Measurements from ENCODE around the gene ITPR1.

DNA sequence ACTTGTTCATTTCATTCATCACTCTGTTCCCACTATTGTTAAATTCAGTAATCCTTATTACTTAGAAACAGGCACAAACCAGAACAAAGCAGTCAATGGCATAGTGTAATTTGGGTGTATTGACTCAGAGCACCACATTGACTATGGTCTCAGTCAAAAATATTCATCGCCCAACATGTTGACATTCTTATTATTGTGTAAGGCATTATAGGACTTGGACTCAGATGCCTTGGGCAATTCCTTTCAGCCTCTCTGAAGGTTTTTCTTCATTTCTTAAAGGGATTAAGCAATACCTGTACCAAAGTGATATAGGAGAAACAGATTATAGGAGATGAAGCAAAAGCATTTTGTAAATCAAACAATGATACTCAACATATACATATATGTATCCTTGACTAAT, 371.4 kb downstream of the ITPR1 start:
- no peak for TF ChIP-seq EZH2 (IDR thresholded peaks at IDR 0.05; ENCODE audit: insufficient read depth, low read length)
- TF ChIP-seq, protein P1, sequence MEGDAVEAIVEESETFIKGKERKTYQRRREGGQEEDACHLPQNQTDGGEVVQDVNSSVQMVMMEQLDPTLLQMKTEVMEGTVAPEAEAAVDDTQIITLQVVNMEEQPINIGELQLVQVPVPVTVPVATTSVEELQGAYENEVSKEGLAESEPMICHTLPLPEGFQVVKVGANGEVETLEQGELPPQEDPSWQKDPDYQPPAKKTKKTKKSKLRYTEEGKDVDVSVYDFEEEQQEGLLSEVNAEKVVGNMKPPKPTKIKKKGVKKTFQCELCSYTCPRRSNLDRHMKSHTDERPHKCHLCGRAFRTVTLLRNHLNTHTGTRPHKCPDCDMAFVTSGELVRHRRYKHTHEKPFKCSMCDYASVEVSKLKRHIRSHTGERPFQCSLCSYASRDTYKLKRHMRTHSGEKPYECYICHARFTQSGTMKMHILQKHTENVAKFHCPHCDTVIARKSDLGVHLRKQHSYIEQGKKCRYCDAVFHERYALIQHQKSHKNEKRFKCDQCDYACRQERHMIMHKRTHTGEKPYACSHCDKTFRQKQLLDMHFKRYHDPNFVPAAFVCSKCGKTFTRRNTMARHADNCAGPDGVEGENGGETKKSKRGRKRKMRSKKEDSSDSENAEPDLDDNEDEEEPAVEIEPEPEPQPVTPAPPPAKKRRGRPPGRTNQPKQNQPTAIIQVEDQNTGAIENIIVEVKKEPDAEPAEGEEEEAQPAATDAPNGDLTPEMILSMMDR (IDR thresholded peaks at IDR 0.05; ENCODE audit: insufficient read depth, low read depth, low read length): no peak
